Uterus (tissue), 4 donors: ENCODE data around the gene ZNF292. TPM values are rescaled to one million over a fixed set of nuclear protein-coding genes. Genes with fewer than 3 reads are reported as not detected.
"Not testable (repeated sequence)": the region's sequence is repeated elsewhere in the genome, so short reads cannot be mapped to it uniquely, and the experiment has no call there.

ENCODE experiments used
- DNase-seq, 2 donors: peaks; one replicate each; pipeline ENCODE4 v3.0.0-alpha.2; 2019 to 2020
- H3K27ac ChIP-seq, 2 donors: fragments of 200-600 bp; sonication (generic); 1 replicate in 1 of 2; 2 replicates in 1 of 2; pipeline ENCODE4 v1.5.1; 2016 to 2018
- H3K27me3 ChIP-seq, 2 donors: fragments of 200-600 bp; sonication (generic); one replicate each; pipeline ENCODE4 v1.5.1; 2018 to 2019; ENCODE audit warnings: control low read depth in 1 of 2
- H3K36me3 ChIP-seq, 2 donors: fragments of 200-600 bp; sonication (generic); one replicate each; pipeline ENCODE4 v1.5.1; 2019; ENCODE audit warnings: control low read depth in 1 of 2
- H3K4me1 ChIP-seq, 2 donors: fragments of 200-600 bp; sonication (generic); one replicate each; pipeline ENCODE4 v1.5.1; 2018 to 2019; ENCODE audit warnings: control low read depth in 1 of 2
- H3K4me3 ChIP-seq, 2 donors: fragments of 200-600 bp; sonication (generic); 1 replicate in 1 of 2; 2 replicates in 1 of 2; pipeline ENCODE4 v1.5.1; 2018 to 2019; ENCODE audit warnings: mild to moderate bottlenecking in 1 of 2
- H3K9me3 ChIP-seq, 2 donors: fragments of 200-600 bp; sonication (generic); one replicate each; pipeline ENCODE4 v1.5.1; 2019; ENCODE audit warnings: control low read depth in 1 of 2
- CTCF ChIP-seq, 4 experiments: fragments of 200-600 bp in 2 of 4; fragments of 450-650 bp in 2 of 4; sonication (generic) in 2 of 4; IDR thresholded peaks; one replicate each; pipeline ENCODE4 v1.5.1; 2016 to 2019; ENCODE audit warnings: antibody characterized with exemption in 4 of 4, mild to moderate bottlenecking in 2 of 4, moderate library complexity in 1 of 4
- POLR2A ChIP-seq, 2 donors: fragments of 450-650 bp; IDR thresholded peaks; one replicate each; pipeline ENCODE4 v1.6.1; 2016; ENCODE audit warnings: antibody characterized with exemption in 2 of 2, mild to moderate bottlenecking in 1 of 2, moderate library complexity in 1 of 2
- intact Hi-C: fragments of 100-400 bp; cut with DNase I; formaldehyde crosslinking; loops from one replicate; pipeline ENCODE4 v1.15.1; 2023; ENCODE audit warnings: low total_unique reads
- total RNA-seq, 4 donors: library from RNA; depleted of rRNA in 3 of 4; stranded (reverse); fragments of >200 nt in 3 of 4; gene quantifications; one replicate each; pipeline versions ENCODE4 v1.1.0 to v1.2.4, GENCODE V29; 2014 to 2023
- donor health status: DM: yes; HTN: yes; CAD: no.

ZNF292 gene
- total RNA-seq, 4 donors from 2014 or later: 38.2 to 153 (median 81.2) TPM

- TF ChIP-seq POLR2A (IDR thresholded peaks at IDR 0.05): no peak
- TF ChIP-seq CTCF (IDR thresholded peaks at IDR 0.05): no peak
- Histone ChIP-seq H3K4me3 (no peak overlapping the region), H3K4me1 (no peaks in the 10 kb centered on the region), H3K27me3 (no peaks in the 10 kb centered on the region), H3K27ac (no peak overlapping the region), H3K9me3 (no peaks in the 10 kb centered on the region), H3K36me3 (no peaks in the 10 kb centered on the region)
- no peak for DNase-seq
- intact Hi-C loops: loop anchor here (10.0 kb wide), 1 partner anchor 98 kb away; no protein-coding TSS in a partner anchor
These were observed 18.4 kb upstream of the ZNF292 start for GRCh38 chr6:87136963-87137362.

GRCh38 chr6:87139236-87139635, 16.1 kb upstream of the ZNF292 start:
- no peaks in the 10 kb centered on the region for H3K9me3 ChIP-seq
- TF ChIP-seq CTCF (IDR thresholded peaks at IDR 0.05) (peak; percentile 49 to 69 (median 65)), POLR2A (IDR thresholded peaks at IDR 0.05) (no peak)
- H3K4me1 ChIP-seq: no peaks in the 10 kb centered on the region
- H3K27ac ChIP-seq: no peak overlapping the region
- no peaks in the 10 kb centered on the region for H3K36me3 ChIP-seq
- no peak overlapping the region for H3K4me3 ChIP-seq
- no peaks in the 10 kb centered on the region for H3K27me3 ChIP-seq
- no peak for DNase-seq
- intact Hi-C loops: loop anchor here (10.0 kb wide), 1 partner anchor 96 kb away; no protein-coding TSS in a partner anchor

- H3K36me3 ChIP-seq, DNase-seq, H3K4me3 ChIP-seq, H3K9me3 ChIP-seq, H3K27ac ChIP-seq, H3K27me3 ChIP-seq, H3K4me1 ChIP-seq: not testable (repeated sequence)
- intact Hi-C loops: loop anchor here (10.0 kb wide), 1 partner anchor 95 kb away; no protein-coding TSS in a partner anchor
These were observed 15.4 kb upstream of the ZNF292 start for GRCh38 chr6:87139927-87140326.

- Histone ChIP-seq H3K36me3 (no peaks in the 10 kb centered on the region), H3K4me1 (no peaks in the 10 kb centered on the region), H3K4me3 (no peak overlapping the region), H3K27ac (no peak overlapping the region), H3K9me3 (no peaks in the 10 kb centered on the region), H3K27me3 (no peaks in the 10 kb centered on the region)
- intact Hi-C loops: no loop called here
- no peak for DNase-seq
- TF ChIP-seq POLR2A (IDR thresholded peaks at IDR 0.05): no peak
- TF ChIP-seq CTCF (IDR thresholded peaks at IDR 0.05): no peak
These were observed 9.0 kb upstream of the ZNF292 start for GRCh38 chr6:87146363-87146762.

GRCh38 chr6:87150406-87150805, 5.0 kb upstream of the ZNF292 start:
- Histone ChIP-seq H3K4me3 (no peak overlapping the region), H3K4me1 (peaks cover 0 to 10% of the 10 kb centered on the region in 2 donors), H3K36me3 (no peaks in the 10 kb centered on the region), H3K27me3 (no peaks in the 10 kb centered on the region), H3K9me3 (no peaks in the 10 kb centered on the region), H3K27ac (peak overlapping the region in 1 of 2 donors; percentile 96)
- TF ChIP-seq POLR2A (IDR thresholded peaks at IDR 0.05): no peak
- no peak for TF ChIP-seq CTCF (IDR thresholded peaks at IDR 0.05)
- DNase-seq: no peak
- intact Hi-C loops: no loop called here

GRCh38 chr6:87151471-87151780, 3.9 kb upstream of the ZNF292 start:
- Histone ChIP-seq H3K4me1 (peaks cover 0 to 10% of the 10 kb centered on the region in 2 donors), H3K9me3 (no peaks in the 10 kb centered on the region), H3K4me3 (peak overlapping the region; percentile 55 to 57), H3K36me3 (no peaks in the 10 kb centered on the region), H3K27ac (peak overlapping the region; percentile 96), H3K27me3 (no peaks in the 10 kb centered on the region)
- TF ChIP-seq POLR2A (IDR thresholded peaks at IDR 0.05) (no peak), CTCF (IDR thresholded peaks at IDR 0.05) (no peak)
- intact Hi-C loops: no loop called here
- DNase-seq: no peak
